Measurements from ENCODE around the gene SPATA22.
"Not testable (repeated sequence)": the region's sequence is repeated elsewhere in the genome, so short reads cannot be mapped to it uniquely, and the experiment has no call there.

Gene SPATA22

DNA sequence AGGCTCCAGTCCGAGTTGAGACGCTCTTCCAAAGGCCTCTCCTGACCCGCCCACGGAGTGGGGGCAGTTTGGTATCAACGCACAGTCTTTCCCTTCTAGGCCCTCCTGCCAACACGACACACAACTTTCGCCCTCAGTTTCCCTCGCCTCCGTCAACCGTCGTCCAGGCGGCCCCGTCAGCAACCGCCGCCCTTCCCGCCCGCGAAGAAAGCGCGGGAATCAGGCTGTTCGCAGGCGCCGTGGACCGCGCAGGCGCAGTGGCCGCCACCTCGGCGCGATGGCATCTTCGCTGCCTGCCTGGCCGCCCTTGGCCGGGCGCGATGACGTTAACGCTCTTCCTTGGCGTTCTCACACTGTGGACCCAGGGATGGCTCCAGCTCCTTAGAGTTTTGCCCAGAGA lies at the start of gene SPATA22:
TSS of gene SPATA22 (minus strand) at position 221 of the 400 bp plus-strand sequence. CDS start 2,494 bp downstream, outside the sequence.
- no peaks in the 10 kb centered on the region for H3K36me3 ChIP-seq (ENCODE audit: control insufficient read depth in 2 of 2, insufficient read depth in 2 of 2, low read length in 2 of 2)
- peaks cover 7 to 8% of the 10 kb centered on the region in 2 donors for H3K4me1 ChIP-seq (ENCODE audit: control insufficient read depth in 2 of 2, insufficient read depth in 2 of 2, low read length in 2 of 2)
- no peak within 1 kb of the TSS for H3K4me3 ChIP-seq (ENCODE audit: low read length in 2 of 2)

DNA sequence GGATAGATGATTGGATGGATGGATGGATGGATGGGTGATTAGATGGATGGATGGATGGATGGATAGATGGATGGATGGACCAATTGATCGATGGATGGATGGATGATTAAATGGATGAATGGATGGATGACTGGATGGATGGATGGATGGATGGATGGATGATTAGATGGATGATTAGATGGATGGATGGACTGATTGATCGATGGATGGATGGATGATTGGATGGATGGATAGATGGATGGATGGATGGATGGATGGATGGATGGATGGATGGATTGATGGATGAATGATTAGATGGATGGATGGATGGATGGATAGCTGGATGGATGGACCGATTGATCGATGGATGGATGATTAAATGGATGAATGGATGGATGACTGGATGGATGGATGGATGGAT lies 47.9 kb upstream of the SPATA22 start:
- not testable (repeated sequence) for H3K27ac ChIP-seq (ENCODE audit: low read depth in 2 of 2, low read length in 2 of 2); H3K9ac ChIP-seq (ENCODE audit: low read depth in 1 of 2, low read length in 2 of 2); H3K36me3 ChIP-seq (ENCODE audit: control insufficient read depth in 2 of 2, insufficient read depth in 2 of 2, low read length in 2 of 2); H3K4me1 ChIP-seq (ENCODE audit: control insufficient read depth in 2 of 2, insufficient read depth in 2 of 2, low read length in 2 of 2); H3K4me3 ChIP-seq (ENCODE audit: low read length in 2 of 2); H3K9me3 ChIP-seq (ENCODE audit: control insufficient read depth in 2 of 2, low read length in 2 of 2); H3K27me3 ChIP-seq (ENCODE audit: control insufficient read depth in 2 of 2, insufficient read depth in 2 of 2, low read length in 2 of 2)

More for the DNA sequence above, at the start of gene SPATA22:
- Histone ChIP-seq H3K9ac (ENCODE audit: low read depth in 1 of 2, low read length in 2 of 2) (no peak within 1 kb of the TSS), H3K27ac (ENCODE audit: low read depth in 2 of 2, low read length in 2 of 2) (no peak within 1 kb of the TSS), H3K27me3 (ENCODE audit: control insufficient read depth in 2 of 2, insufficient read depth in 2 of 2, low read length in 2 of 2) (no peaks in the 10 kb centered on the region), H3K9me3 (ENCODE audit: control insufficient read depth in 2 of 2, low read length in 2 of 2) (no peaks in the 10 kb centered on the region)

- Histone ChIP-seq H3K4me1 (ENCODE audit: control insufficient read depth in 2 of 2, insufficient read depth in 2 of 2, low read length in 2 of 2) (no peaks in the 10 kb centered on the region), H3K9ac (ENCODE audit: low read depth in 1 of 2, low read length in 2 of 2) (no peak overlapping the region), H3K27ac (ENCODE audit: low read depth in 2 of 2, low read length in 2 of 2) (no peak overlapping the region), H3K27me3 (ENCODE audit: control insufficient read depth in 2 of 2, insufficient read depth in 2 of 2, low read length in 2 of 2) (no peaks in the 10 kb centered on the region), H3K36me3 (ENCODE audit: control insufficient read depth in 2 of 2, insufficient read depth in 2 of 2, low read length in 2 of 2) (no peaks in the 10 kb centered on the region), H3K4me3 (ENCODE audit: low read length in 2 of 2) (no peak overlapping the region), H3K9me3 (ENCODE audit: control insufficient read depth in 2 of 2, low read length in 2 of 2) (no peaks in the 10 kb centered on the region)
Measured at GRCh38 chr17:3514873-3515272, 43.3 kb upstream of the SPATA22 start.

DNA sequence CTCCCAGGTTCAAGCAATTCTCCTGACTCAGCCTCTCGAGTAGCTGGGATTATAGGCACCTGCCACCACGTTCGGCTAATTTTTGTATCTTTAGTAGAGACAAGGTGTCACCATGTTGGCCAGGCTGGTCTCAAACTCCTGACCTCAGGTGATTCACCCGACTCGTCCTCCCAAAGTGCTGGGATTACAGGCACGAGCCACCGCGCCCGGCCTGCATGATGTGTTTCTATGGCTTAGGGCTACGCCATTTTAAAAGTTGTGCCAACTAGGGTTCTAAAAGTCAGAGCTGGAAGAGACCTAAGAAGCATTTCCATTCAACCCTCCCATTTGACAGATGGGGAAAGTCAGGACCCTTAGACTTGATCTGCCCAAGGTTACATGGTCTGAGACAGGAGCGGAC lies 42.5 kb upstream of the SPATA22 start:
- H3K9me3 ChIP-seq (ENCODE audit: control insufficient read depth in 2 of 2, low read length in 2 of 2); H3K4me3 ChIP-seq (ENCODE audit: low read length in 2 of 2); H3K27ac ChIP-seq (ENCODE audit: low read depth in 2 of 2, low read length in 2 of 2); H3K36me3 ChIP-seq (ENCODE audit: control insufficient read depth in 2 of 2, insufficient read depth in 2 of 2, low read length in 2 of 2); H3K27me3 ChIP-seq (ENCODE audit: control insufficient read depth in 2 of 2, insufficient read depth in 2 of 2, low read length in 2 of 2); H3K9ac ChIP-seq (ENCODE audit: low read depth in 1 of 2, low read length in 2 of 2); H3K4me1 ChIP-seq (ENCODE audit: control insufficient read depth in 2 of 2, insufficient read depth in 2 of 2, low read length in 2 of 2): not testable (repeated sequence)

- Histone ChIP-seq H3K4me3 (ENCODE audit: low read length in 2 of 2) (no peak overlapping the region), H3K27ac (ENCODE audit: low read depth in 2 of 2, low read length in 2 of 2) (peak overlapping the region in 1 of 2 donors; percentile 32), H3K27me3 (ENCODE audit: control insufficient read depth in 2 of 2, insufficient read depth in 2 of 2, low read length in 2 of 2) (no peaks in the 10 kb centered on the region), H3K4me1 (ENCODE audit: control insufficient read depth in 2 of 2, insufficient read depth in 2 of 2, low read length in 2 of 2) (no peaks in the 10 kb centered on the region), H3K9me3 (ENCODE audit: control insufficient read depth in 2 of 2, low read length in 2 of 2) (no peaks in the 10 kb centered on the region), H3K9ac (ENCODE audit: low read depth in 1 of 2, low read length in 2 of 2) (no peak overlapping the region), H3K36me3 (ENCODE audit: control insufficient read depth in 2 of 2, insufficient read depth in 2 of 2, low read length in 2 of 2) (no peaks in the 10 kb centered on the region)
Measured at GRCh38 chr17:3513305-3514035, 41.9 kb upstream of the SPATA22 start.

DNA sequence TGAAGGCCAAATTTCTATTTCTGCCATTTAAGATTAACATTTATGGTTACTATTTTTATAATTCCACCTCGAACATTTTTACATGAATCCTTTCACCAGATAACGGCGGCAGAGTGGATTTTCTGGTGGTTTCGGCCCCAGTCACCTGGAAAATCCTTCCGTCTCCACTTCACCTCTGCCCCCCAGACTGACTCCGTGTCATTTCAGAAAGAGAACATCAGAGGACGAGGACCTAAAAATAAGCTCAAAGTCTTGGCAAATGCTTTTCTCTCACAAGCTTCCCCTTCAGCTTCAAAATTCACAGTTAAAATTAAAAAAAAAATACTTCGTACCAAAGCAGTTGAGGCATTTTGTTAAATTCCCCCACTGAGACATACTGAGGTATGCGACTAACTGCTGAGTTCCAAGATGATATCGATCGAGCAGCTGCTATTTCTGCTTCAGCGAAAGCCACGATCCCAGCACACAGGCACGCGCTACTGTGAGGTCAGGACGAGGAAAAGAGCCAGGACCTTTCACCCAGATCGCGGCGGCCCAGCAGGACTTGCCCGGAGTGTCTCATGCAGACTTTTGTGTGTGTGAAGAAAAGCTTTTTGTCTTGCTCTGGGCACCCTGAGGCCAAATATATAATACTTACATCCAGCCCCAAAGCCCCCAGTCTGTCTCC lies 41.0 kb upstream of the SPATA22 start:
- Histone ChIP-seq H3K4me3 (ENCODE audit: low read length in 2 of 2) (peak overlapping the region in 1 of 2 donors; percentile 13), H3K9ac (ENCODE audit: low read depth in 1 of 2, low read length in 2 of 2) (no peak overlapping the region), H3K4me1 (ENCODE audit: control insufficient read depth in 2 of 2, insufficient read depth in 2 of 2, low read length in 2 of 2) (no peaks in the 10 kb centered on the region), H3K27ac (ENCODE audit: low read depth in 2 of 2, low read length in 2 of 2) (peak overlapping the region in 1 of 2 donors; percentile 32), H3K36me3 (ENCODE audit: control insufficient read depth in 2 of 2, insufficient read depth in 2 of 2, low read length in 2 of 2) (no peaks in the 10 kb centered on the region), H3K27me3 (ENCODE audit: control insufficient read depth in 2 of 2, insufficient read depth in 2 of 2, low read length in 2 of 2) (no peaks in the 10 kb centered on the region), H3K9me3 (ENCODE audit: control insufficient read depth in 2 of 2, low read length in 2 of 2) (no peaks in the 10 kb centered on the region)

DNA sequence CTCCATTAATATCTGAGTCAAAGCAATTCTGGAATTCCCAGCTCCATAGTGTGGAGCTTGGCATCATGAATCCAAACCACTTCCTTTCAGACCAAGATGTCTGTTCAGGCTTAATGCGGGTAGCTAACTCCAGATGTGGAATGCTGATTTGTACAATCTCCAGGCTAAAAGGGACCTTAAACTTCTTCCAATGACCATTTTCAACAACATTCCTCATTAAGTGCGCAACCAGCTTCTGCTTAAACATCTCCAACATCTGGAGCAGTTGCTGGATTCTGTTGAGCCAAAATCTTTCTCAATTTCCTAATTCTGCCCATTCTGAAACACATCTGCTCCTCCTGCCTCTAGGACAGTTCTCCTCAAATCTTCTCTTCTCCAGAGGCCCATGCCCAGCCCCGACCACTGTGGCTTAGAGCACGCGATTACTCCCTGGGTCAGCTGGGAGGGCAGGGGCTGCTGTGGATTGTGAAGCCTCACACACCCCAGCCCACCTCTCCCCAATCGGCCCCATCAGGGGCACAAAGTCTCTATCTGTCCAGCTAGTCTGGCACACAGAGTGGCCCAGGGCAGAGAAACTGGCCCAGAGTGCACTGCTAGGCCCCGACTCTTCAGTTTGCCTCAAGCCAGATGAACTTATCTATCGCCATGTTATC lies 40.4 kb upstream of the SPATA22 start:
- Histone ChIP-seq H3K36me3 (ENCODE audit: control insufficient read depth in 2 of 2, insufficient read depth in 2 of 2, low read length in 2 of 2) (no peaks in the 10 kb centered on the region), H3K4me3 (ENCODE audit: low read length in 2 of 2) (no peak overlapping the region), H3K27me3 (ENCODE audit: control insufficient read depth in 2 of 2, insufficient read depth in 2 of 2, low read length in 2 of 2) (no peaks in the 10 kb centered on the region), H3K4me1 (ENCODE audit: control insufficient read depth in 2 of 2, insufficient read depth in 2 of 2, low read length in 2 of 2) (no peaks in the 10 kb centered on the region), H3K9me3 (ENCODE audit: control insufficient read depth in 2 of 2, low read length in 2 of 2) (no peaks in the 10 kb centered on the region), H3K9ac (ENCODE audit: low read depth in 1 of 2, low read length in 2 of 2) (no peak overlapping the region), H3K27ac (ENCODE audit: low read depth in 2 of 2, low read length in 2 of 2) (peak overlapping the region; percentile 11 to 32)

DNA sequence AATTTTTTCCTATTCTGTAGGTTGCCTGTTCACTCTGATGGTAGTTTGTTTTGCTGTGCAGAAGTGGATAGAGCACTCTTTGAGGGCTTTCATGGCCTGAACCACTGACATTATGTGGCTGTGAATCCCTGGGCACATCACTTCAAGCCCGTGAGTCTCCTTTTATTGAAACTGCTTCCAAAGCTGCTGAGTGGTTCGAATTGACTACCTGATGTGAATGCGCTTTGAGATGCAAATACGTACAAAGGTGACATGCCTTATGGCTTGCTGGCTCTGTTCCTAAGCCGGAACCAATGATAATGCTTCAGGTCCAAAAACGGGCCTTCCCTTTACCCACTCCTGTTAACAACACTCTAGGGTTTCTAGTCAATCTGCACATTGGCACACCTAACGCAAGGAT lies 38.5 kb upstream of the SPATA22 start:
- no peak overlapping the region for H3K27ac ChIP-seq (ENCODE audit: low read depth in 2 of 2, low read length in 2 of 2)

GRCh38 chr17:3507869-3508268 lies 36.2 kb upstream of the SPATA22 start:
- Histone ChIP-seq H3K9ac (ENCODE audit: low read depth in 1 of 2, low read length in 2 of 2) (no peak overlapping the region), H3K4me1 (ENCODE audit: control insufficient read depth in 2 of 2, insufficient read depth in 2 of 2, low read length in 2 of 2) (no peaks in the 10 kb centered on the region), H3K36me3 (ENCODE audit: control insufficient read depth in 2 of 2, insufficient read depth in 2 of 2, low read length in 2 of 2) (no peaks in the 10 kb centered on the region), H3K27ac (ENCODE audit: low read depth in 2 of 2, low read length in 2 of 2) (no peak overlapping the region), H3K27me3 (ENCODE audit: control insufficient read depth in 2 of 2, insufficient read depth in 2 of 2, low read length in 2 of 2) (no peaks in the 10 kb centered on the region), H3K4me3 (ENCODE audit: low read length in 2 of 2) (no peak overlapping the region), H3K9me3 (ENCODE audit: control insufficient read depth in 2 of 2, low read length in 2 of 2) (no peaks in the 10 kb centered on the region)

More for the DNA sequence above, 38.5 kb upstream of the SPATA22 start:
- no peaks in the 10 kb centered on the region for H3K9me3 ChIP-seq (ENCODE audit: control insufficient read depth in 2 of 2, low read length in 2 of 2)
- no peaks in the 10 kb centered on the region for H3K36me3 ChIP-seq (ENCODE audit: control insufficient read depth in 2 of 2, insufficient read depth in 2 of 2, low read length in 2 of 2)
- no peaks in the 10 kb centered on the region for H3K27me3 ChIP-seq (ENCODE audit: control insufficient read depth in 2 of 2, insufficient read depth in 2 of 2, low read length in 2 of 2)
- H3K9ac ChIP-seq (ENCODE audit: low read depth in 1 of 2, low read length in 2 of 2) = no peak overlapping the region
- no peaks in the 10 kb centered on the region for H3K4me1 ChIP-seq (ENCODE audit: control insufficient read depth in 2 of 2, insufficient read depth in 2 of 2, low read length in 2 of 2)
- H3K4me3 ChIP-seq (ENCODE audit: low read length in 2 of 2) = no peak overlapping the region

DNA sequence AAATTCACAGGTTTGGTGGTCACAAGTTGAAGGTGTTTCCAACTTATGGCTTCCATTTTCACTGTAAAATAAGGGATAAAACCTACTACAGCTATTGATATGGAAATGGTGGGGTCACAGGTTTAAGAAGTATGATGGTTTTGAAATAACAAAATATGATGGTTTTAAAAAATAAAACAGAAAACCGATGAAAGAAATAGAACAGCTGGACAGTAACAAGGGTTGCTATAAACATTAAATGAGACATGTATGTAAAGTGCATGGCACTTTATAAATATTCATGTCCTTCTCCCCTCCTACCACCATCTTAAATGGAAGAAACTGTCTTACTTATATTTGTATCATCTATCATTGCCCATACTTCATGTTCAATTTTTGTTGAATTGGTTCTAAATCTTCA lies 35.5 kb upstream of the SPATA22 start:
- H3K27me3 ChIP-seq (ENCODE audit: control insufficient read depth in 2 of 2, insufficient read depth in 2 of 2, low read length in 2 of 2) = no peaks in the 10 kb centered on the region

More for the DNA sequence above, 35.5 kb upstream of the SPATA22 start:
- Histone ChIP-seq H3K36me3 (ENCODE audit: control insufficient read depth in 2 of 2, insufficient read depth in 2 of 2, low read length in 2 of 2) (no peaks in the 10 kb centered on the region), H3K9ac (ENCODE audit: low read depth in 1 of 2, low read length in 2 of 2) (no peak overlapping the region), H3K27ac (ENCODE audit: low read depth in 2 of 2, low read length in 2 of 2) (no peak overlapping the region), H3K9me3 (ENCODE audit: control insufficient read depth in 2 of 2, low read length in 2 of 2) (no peaks in the 10 kb centered on the region), H3K4me3 (ENCODE audit: low read length in 2 of 2) (no peak overlapping the region), H3K4me1 (ENCODE audit: control insufficient read depth in 2 of 2, insufficient read depth in 2 of 2, low read length in 2 of 2) (no peaks in the 10 kb centered on the region)

All from mucosa of rectum (tissue), 2 donors.